Endodermal cell (in vitro differentiated cells): ENCODE data around the gene ACKR3. TPM values are rescaled to one million over a fixed set of nuclear protein-coding genes. Genes with fewer than 3 reads are reported as not detected.

Experiments
- DNase-seq: peaks from one replicate; pipeline ENCODE4 v3.0.0-alpha.2; 2017
- H3K27ac ChIP-seq: 2 replicates; pipeline ENCODE4 v1.5.1; 2013; ENCODE audit warnings: mild to moderate bottlenecking, low read depth, low read length, moderate library complexity
- H3K27me3 ChIP-seq: 2 replicates; pipeline ENCODE4 v1.6.1; 2013; ENCODE audit warnings: mild to moderate bottlenecking, low read length, moderate library complexity; ENCODE audit not compliant: insufficient read depth, control insufficient read depth, poor library complexity, severe bottlenecking
- H3K36me3 ChIP-seq: 2 replicates; pipeline ENCODE4 v1.7.0; 2013; ENCODE audit warnings: mild to moderate bottlenecking, low read length, moderate library complexity; ENCODE audit not compliant: control insufficient read depth, insufficient read depth
- H3K4me1 ChIP-seq: one replicate; pipeline ENCODE4 v1.7.0; 2013; ENCODE audit warnings: low read length; ENCODE audit not compliant: control insufficient read depth, insufficient read depth
- H3K4me3 ChIP-seq: 2 replicates; pipeline ENCODE4 v1.5.1; 2013; ENCODE audit warnings: mild to moderate bottlenecking, low read length, moderate library complexity
- H3K9ac ChIP-seq: 2 replicates; pipeline ENCODE4 v1.6.1; 2013; ENCODE audit warnings: mild to moderate bottlenecking, low read length, moderate library complexity; ENCODE audit not compliant: poor library complexity, severe bottlenecking; ENCODE audit errors: extremely low read depth
- H3K9me3 ChIP-seq: 2 replicates; pipeline ENCODE4 v1.6.1; 2013; ENCODE audit warnings: mild to moderate bottlenecking, low read length, moderate library complexity; ENCODE audit not compliant: control insufficient read depth
- H3K27ac Mint-ChIP-seq: 2 replicates; pipeline ENCODE4 v1.8.0; 2020; ENCODE audit warnings: mixed read lengths
- H3K27me3 Mint-ChIP-seq: 2 replicates; pipeline ENCODE4 v1.8.0; 2021; ENCODE audit warnings: mild to moderate bottlenecking, mixed read lengths; ENCODE audit not compliant: insufficient read depth
- H3K36me3 Mint-ChIP-seq: 2 replicates; pipeline ENCODE4 v1.8.0; 2020; ENCODE audit warnings: low read depth, mixed read lengths
- H3K4me1 Mint-ChIP-seq: 2 replicates; pipeline ENCODE4 v1.8.0; 2020; ENCODE audit warnings: mixed read lengths
- H3K4me3 Mint-ChIP-seq: 2 replicates; pipeline ENCODE4 v1.8.0; 2020; ENCODE audit warnings: mild to moderate bottlenecking, moderate library complexity, mixed read lengths
- H3K9me3 Mint-ChIP-seq: 2 replicates; pipeline ENCODE4 v1.8.0; 2020; ENCODE audit warnings: mild to moderate bottlenecking, mixed read lengths
- WGBS, 2 experiments: methylation state at CpG; one replicate each; pipeline versions ENCODE4 v1.1.5 to v1.1.7; 2013; ENCODE audit warnings: missing lambda C conversion rate in 2 of 2, mixed read lengths in 1 of 2; ENCODE audit not compliant: insufficient coverage in 1 of 2, insufficient read length in 1 of 2; 5-methylcytosine and 5-hydroxymethylcytosine counted together
- total RNA-seq, 2 donors: library from RNA; stranded (reverse); fragmentation: NEBNext Ultra II Directional in 1 of 2; extraction: Animal tissue kit (Norgen Biotek cat#: 25700) in 1 of 2; gene quantifications; 2 replicates in 1 of 2; 3 replicates in 1 of 2; pipeline ENCODE4 v1.2.1, GENCODE V29; 2021
- TF ChIP-seq, protein P1 (sequence below): fragments of 200-600 bp; sonication (generic); conservative IDR thresholded peaks from 2 replicates; pipeline ENCODE4 v1.5.0; 2021; ENCODE audit warnings: antibody characterized with exemption, mild to moderate bottlenecking

The ACKR3 gene
- total RNA-seq, 2 donors from 2014 or later, result 76.9 to 110 TPM

DNA sequence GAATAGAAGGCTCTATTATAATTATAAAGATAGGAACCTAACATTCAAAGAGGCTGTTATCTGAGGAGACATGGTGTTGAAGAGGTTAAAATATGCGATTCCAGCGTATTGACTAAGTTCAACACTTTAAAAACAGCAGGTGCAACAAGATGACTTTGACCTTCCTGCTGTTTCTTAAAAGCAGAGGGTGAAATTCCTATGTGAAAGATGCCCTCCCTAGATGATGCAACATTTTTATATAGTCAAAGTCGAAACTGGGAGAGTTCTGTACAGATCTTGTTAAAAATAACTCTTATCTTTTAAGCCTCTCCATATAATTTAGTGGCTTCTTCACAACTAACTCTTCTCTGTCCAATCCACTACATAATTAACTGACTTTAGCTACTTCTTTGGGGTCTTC is 4.4 kb upstream of the ACKR3 start:
- Histone ChIP-seq H3K9ac (no peak overlapping the region), H3K4me1 (no peaks in the 10 kb centered on the region), H3K9me3 (no peaks in the 10 kb centered on the region), H3K27me3 (no peaks in the 10 kb centered on the region), H3K27ac (no peak overlapping the region), H3K36me3 (no peaks in the 10 kb centered on the region), H3K4me3 (no peak overlapping the region)
- TF ChIP-seq, protein P1, sequence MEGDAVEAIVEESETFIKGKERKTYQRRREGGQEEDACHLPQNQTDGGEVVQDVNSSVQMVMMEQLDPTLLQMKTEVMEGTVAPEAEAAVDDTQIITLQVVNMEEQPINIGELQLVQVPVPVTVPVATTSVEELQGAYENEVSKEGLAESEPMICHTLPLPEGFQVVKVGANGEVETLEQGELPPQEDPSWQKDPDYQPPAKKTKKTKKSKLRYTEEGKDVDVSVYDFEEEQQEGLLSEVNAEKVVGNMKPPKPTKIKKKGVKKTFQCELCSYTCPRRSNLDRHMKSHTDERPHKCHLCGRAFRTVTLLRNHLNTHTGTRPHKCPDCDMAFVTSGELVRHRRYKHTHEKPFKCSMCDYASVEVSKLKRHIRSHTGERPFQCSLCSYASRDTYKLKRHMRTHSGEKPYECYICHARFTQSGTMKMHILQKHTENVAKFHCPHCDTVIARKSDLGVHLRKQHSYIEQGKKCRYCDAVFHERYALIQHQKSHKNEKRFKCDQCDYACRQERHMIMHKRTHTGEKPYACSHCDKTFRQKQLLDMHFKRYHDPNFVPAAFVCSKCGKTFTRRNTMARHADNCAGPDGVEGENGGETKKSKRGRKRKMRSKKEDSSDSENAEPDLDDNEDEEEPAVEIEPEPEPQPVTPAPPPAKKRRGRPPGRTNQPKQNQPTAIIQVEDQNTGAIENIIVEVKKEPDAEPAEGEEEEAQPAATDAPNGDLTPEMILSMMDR, result no peak
- Mint-ChIP-seq H3K4me1 (peaks cover 26% of the 10 kb centered on the region), H3K4me3 (no peak overlapping the region), H3K27me3 (peaks cover 50% of the 10 kb centered on the region), H3K27ac (no peak overlapping the region), H3K36me3 (peaks cover 2% of the 10 kb centered on the region), H3K9me3 (no peaks in the 10 kb centered on the region)
- peak; percentile 2 for DNase-seq
- WGBS, 2 experiments, result 58 to 82% methylated on average over 2 to 3 of the region's 3 CpGs

DNA sequence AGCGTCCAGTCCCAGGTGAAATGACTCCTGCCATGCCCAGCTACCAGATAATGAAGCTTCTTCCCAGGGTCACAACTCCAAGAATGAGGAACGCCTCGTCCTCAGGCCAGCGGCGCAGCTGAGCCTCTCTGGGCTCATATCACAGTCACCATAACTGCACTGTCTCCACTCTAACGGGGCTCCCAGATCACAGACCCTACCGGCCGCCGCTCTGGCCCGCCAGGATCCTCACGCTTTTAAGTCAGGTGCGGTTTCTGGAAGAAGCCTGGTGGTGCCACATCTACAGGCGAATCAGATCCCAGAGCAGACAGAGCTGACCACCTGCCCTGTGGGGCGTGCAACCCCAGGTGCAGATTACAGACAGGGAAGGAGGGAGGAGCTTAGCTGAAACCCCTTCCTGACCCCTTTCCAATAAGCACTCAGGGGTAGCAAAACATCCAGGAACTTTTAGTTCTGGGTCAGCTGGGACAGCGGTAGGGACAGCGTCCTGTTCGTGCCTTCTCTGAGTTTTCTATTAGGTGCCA is 3.7 kb upstream of the ACKR3 start:
- Mint-ChIP-seq H3K27me3 (peaks cover 50% of the 10 kb centered on the region), H3K36me3 (peaks cover 5% of the 10 kb centered on the region), H3K4me3 (no peak overlapping the region), H3K4me1 (peaks cover 30% of the 10 kb centered on the region), H3K27ac (no peak overlapping the region), H3K9me3 (no peaks in the 10 kb centered on the region)
- Histone ChIP-seq H3K27ac (no peak overlapping the region), H3K4me3 (no peak overlapping the region), H3K4me1 (no peaks in the 10 kb centered on the region), H3K9me3 (no peaks in the 10 kb centered on the region), H3K36me3 (peaks cover 6% of the 10 kb centered on the region), H3K9ac (no peak overlapping the region), H3K27me3 (no peaks in the 10 kb centered on the region)
- TF ChIP-seq, protein P1, result no peak
- DNase-seq, result peak; percentile 73
- 89 to 93% methylated on average over 15 to 17 of the region's 17 CpGs for WGBS, 2 experiments

DNA sequence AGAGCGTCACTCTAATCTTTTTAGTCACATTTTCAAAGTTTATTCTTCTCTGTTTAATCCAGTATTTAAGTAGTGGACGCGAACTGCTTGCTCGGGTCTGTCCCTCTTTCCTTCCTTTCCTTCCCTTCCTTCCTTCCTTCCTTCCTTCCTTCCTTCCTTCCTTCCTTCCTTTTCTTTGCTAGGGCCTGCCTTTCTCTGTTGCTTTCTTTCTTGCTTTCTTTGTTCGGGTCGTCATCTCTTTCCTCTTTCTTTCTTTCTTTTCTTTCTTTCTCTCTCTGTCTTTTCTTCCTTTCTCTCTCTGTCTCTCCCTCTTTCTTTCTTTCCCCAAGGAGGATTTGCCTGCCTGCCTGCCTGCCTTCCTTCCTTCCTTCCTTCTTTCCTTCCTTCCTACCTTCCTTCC is 3.0 kb upstream of the ACKR3 start:
- peaks cover 36% of the 10 kb centered on the region for H3K4me1 Mint-ChIP-seq

More for the DNA sequence above, 3.0 kb upstream of the ACKR3 start:
- Histone ChIP-seq H3K9me3 (no peaks in the 10 kb centered on the region), H3K27ac (no peak overlapping the region), H3K36me3 (peaks cover 13% of the 10 kb centered on the region), H3K9ac (no peak overlapping the region), H3K27me3 (no peaks in the 10 kb centered on the region), H3K4me1 (no peaks in the 10 kb centered on the region), H3K4me3 (no peak overlapping the region)
- no peak overlapping the region for H3K27ac Mint-ChIP-seq
- H3K27me3 Mint-ChIP-seq, result peaks cover 50% of the 10 kb centered on the region
- no peaks in the 10 kb centered on the region for H3K9me3 Mint-ChIP-seq
- H3K4me3 Mint-ChIP-seq, result peak overlapping the region; percentile 78
- H3K36me3 Mint-ChIP-seq, result peaks cover 7% of the 10 kb centered on the region
- no peak for DNase-seq
- WGBS, 2 experiments, result 85 to 87% methylated on average over 6 of the region's 6 CpGs
- TF ChIP-seq, protein P1, result no peak
